ENCODE results near the gene SMARCB1.
"Not testable (repeated sequence)": the region's sequence is repeated elsewhere in the genome, so short reads cannot be mapped to it uniquely, and the experiment has no call there.

The SMARCB1 gene

DNA sequence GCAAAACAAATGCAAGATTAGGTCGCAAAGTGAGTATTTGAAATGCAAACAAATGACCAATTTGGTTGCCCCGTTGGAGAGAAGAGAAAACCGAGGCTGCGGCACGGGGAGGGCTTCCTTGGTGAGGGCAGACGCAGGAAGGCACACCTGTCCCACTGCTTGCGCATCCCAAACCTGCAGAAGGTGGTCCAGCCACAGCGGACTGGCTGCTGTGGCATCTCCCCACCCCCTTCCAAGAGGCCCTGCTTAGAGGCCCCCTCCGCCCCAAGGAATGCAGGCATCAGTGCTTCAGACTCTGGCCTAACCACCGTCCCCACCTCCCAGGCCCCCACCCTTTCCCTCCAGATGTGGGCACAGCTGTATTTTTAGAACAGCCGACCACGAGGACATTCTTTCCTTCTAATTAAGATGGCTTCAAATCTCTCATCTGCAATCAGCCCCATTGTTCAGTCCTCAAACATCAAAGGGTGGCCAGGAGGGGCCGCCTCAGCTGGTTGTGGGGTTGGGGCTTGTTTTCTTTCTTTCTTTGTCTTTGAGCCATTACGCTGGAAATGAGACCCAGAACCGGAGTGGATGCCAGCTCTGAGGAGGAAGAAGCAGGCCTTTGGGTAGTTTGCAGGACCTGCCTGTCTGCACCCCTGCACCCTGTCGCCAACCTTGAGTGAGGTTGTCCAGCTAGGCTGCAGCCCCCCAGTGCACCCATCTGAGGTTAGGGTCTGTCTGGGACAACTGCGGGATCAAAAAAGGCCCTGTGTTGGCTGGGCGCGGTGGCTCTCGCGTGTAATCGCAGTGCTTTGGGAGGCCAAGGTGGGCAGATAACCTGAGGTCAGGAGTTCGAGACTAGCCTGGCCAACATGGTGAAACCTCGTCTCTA, 61.5 kb downstream of the SMARCB1 start:
- no peak for DNase-seq

DNA sequence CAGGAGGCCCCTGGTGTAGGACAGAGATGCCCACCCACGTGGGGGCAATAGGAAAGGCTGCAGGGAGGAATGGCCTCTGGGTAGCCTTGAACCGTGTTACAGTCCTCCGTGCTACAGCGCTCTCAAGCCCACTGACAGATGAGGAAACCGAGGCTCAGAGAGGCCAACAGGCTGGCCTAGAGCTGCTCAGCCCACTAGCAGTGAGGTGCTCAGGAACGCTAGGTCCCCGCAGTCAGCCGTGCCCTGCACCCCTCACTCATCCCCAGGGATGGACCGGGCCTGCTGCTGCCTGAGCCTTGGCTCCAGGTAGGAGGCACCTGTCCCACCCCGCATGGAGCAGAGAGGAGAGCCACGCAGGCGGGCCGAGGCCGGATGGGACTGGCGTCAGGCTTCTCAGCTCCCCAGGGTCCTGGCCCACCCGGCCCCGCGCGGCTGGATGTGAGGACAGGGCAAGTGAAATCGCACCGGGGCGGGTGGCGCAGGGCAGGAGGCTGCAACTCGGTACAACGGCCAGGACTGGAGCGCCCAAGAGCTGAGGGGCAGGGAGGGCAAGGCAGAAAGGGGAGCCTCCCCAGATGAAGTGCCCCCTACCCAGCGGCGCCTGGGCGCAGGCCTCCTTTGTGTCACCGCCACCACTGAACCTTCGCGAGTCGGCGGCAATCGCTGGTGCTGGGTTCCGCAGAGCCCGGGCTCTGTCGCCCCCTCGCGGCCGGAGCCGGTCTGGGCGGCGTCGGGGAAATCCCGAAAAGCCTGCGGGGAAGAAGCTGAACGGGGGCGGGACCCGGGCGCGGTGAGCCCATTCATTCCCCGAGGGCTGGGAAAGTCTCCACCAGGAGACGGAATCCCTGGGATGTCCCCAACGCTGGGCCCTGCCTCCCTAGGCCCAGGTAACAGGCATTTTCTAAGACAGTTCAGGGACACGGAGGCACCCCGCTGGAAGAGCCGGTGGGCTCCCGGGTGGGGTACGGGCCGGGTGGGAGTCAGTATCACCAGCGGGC, 62.5 kb downstream of the SMARCB1 start:
- DNase-seq: peak; percentile 77

DNA sequence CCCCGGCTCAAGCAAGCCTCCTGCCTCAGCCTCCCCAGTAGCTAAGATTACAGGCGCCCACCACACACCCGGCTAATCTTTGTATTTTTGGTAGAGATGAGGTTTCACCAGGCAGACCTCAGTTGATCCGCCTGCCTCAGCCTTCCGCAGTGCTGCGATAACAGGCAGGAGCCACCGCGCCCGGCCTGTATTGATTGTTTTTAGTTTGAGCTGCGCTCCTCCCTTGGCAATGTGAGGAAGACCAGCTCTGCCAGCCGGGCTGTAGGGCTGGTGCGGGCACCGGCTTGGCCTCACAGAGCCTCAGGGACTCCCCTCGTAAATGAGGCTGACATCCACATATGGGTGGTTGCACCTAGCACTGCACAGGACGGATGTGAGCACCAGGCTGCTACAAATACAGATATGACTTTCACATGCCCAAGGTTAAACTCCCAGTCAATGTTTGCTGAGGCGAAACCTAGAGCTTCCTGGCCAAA, 63.4 kb downstream of the SMARCB1 start:
- no peak for DNase-seq

DNA sequence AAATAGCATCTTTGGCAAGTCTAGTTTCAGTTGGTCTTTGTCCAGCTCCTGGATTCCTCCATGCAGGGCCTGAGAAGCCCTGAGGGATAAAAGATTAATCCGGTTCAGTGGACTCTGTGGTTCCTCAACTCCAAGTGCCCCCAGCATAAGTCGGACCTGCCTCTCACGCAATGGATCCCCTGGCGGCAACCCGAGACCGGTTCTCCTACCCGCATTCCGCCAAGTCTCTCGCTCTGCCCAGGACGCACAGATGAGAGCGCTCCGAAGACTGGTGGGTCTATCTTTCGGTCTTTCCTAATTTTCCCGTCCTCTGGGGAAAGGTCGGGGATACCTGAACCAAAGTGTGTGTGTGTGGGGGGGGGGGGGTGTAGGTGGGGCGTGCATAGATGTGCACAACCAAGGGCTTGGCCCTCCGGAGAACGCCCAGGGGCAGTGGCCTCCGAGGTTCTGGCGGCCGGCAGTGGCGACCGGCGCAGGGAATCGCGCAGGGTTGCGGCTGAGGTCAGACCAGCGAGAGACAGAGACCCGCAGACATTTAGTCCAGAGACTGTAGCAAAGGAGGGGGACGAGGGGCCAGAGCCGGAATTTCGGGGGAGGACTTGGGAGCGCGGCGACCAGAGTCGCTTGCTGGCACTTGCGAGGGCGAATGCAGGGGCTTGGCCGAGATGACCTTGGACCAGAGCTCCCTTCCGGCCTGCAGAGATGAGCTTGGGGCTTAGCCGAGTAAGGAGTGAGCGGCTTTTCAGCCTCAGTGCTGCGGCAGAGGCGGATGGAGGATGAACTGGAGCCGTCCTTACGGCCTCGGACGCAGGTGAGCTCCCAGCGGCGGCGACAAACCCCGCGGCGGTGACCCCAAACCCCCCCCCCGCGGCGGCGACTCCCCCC, 70.2 kb downstream of the SMARCB1 start:
- DNase-seq: no peak

DNA sequence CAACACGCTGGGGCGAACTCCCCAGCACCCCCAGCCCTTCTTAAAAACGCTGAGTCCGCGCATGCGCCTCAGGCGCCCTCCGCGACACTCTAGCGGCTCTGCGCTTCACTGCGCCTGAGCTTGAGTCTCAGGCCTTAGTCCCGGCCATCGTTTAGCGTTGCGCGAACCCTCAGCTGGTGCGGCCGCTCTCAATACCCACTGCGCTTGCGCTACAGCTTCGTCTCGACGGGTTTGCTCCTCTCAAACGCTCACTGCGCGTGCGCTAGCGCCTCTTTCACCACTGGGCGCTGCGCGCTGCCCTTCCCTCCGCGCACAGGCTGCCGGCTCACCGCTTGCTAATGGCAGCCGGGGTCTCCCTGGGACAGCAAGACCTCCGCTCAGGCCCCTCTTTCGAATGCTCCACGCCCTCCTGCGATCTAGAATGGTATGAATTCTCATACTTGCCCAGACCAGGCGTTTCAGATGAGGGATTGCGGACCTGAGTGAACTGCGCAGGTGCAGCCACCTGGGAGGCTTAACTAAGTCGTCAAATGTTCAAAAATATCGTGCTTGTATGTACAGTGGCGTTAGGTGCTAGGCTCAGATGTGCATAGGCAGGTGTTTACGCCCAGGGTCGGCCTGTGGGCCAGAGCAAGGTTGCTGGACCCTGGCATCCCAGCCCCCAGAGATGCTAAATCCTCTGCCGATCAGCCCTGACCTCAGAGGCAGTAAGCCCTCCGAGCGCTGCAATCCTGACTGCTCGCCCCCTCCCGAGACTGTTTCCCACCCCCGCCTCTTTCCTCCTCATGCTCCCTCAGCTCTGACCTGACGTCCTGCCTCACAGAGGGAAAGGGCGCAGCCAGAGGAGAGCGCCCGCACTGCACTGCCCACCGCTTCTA, 71.1 kb downstream of the SMARCB1 start, which contains the start of gene SLC2A11:
Gene SLC2A11, plus strand, starts transcription at position 270 of the 878 bp plus-strand sequence. Its CDS starts 125 bp downstream, at position 395.
- peak; percentile 98 for DNase-seq

DNA sequence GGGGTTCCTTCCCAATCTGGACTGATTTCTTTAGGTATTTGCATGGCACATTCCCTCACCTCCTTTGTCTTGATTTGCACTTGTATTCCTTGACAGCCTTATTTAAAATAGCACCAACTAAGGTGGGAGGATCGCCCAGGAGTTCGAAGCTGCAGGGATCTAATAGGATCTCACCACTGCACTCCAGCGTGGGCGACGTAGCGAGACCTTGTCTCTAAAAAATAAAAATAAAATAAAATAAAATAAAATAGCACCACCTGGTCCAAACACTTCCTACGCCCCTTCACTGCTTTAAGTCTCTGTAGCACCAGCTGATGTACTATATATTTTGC, 71.7 kb downstream of the SMARCB1 start:
- DNase-seq: no peak

DNA sequence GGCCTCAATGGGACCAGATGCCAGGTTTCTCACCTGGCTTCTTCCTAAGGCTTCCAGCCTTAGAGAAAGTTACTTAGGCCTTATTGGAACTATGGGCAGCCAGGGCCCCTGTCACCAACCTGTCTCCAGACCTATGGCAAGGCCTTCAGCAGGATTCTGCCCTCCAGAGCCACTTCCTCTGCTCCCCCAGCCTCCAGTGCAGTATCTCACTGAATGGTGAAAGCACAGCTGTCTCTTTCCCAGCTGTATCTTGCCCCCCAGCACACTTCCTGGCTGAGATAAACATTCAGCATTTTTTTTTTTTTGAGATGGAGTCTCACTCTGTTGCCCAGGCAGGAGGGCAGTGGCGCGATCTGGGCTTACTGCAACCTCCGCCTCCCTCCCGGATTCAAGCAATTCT, 72.4 kb downstream of the SMARCB1 start:
- DNase-seq: no peak

DNA sequence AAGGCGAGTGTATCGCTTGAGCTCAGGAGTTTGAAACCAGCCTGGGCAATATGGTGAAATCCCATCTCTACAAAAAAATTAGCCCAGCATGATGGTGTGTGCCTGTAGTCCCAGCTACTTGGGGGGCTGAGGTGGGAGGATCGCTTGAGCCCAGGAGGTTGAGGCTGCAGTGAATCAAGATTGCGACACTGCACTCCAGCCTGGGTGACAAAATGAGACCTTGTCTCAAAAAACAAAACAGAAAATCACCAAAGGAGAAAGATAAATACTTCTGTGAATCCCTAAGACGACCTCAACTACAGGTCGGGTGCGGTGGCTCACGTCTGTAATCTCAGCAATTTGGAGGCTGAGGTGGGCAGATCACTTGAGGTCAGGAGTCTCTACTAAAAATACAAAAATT, 73.4 kb downstream of the SMARCB1 start:
- DNase-seq: not testable (repeated sequence)

GRCh38 chr22:23862103-23862502, 75.3 kb downstream of the SMARCB1 start:
- peak; percentile 38 for DNase-seq

DNA sequence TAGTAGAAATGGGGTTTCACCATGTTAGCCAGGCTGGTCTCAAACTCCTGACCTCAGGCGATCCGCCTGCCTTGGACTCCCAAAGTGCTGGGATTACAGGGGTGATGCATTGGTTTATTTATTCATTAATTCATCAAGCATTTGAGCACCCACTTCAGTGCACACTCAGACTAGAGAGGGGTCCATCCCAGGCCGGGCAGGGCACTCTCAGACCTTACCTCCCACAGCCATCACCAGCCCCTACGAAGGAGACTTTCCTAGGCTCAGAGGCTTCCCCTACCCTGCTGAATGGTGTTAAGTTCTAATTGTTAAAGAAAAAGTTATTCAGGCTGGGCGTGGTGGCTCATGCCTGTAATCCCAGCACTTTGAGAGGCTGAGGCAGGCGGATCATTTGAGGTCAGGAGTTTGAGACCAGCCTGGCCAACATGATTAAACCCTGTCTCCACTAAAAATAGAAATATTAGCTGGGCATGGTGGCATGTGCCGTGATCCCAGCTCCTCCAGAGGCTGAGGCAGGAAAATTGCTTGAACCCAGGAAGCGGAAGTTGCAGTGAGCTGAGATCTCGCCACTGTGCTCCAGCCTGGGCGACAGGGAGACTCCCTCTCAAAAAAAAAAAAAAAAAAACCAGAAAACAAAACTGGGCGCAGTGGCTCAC, 77.9 kb downstream of the SMARCB1 start:
- not testable (repeated sequence) for DNase-seq

DNA sequence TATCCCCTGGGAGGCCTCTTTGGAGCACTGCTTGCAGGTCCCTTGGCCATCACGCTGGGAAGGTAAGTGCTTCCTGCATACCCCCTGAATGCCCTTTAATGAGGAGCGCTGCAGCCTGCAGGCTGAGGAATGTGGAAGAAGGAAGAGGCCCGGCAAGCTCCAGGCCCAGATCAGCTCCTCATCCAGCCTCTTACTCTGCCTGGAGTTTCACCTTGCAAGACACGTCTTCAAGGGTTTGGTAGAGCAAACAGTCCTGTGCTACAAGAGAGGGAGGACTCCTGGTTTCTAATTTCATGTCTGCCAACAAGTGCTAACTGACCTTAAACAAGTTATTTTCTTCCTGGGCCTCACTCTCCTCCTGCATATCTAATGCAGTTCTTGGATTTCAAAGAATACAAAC, 81.8 kb downstream of the SMARCB1 start:
- DNase-seq: no peak

GRCh38 chr22:23874871-23875270, 88.1 kb downstream of the SMARCB1 start:
- no peak for DNase-seq

DNA sequence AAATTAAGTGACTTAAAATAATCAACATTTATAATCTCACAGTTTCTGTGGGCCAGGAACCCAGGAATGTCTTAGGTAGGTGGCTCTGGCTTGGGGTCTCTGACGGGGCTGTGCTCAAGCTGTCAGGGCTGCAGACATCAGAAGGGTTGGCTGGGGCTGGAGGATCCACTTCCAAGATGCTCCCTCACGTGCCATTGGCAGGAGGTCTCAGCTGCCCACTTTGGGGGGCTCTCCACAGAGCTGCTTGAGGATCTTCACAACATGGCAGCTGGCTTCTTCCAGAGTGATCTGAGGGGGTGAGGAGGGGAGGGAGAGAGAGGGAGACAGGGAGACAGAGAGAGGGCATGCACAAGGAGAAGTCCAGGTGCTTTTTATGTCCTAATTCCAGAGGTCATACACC, 89.0 kb downstream of the SMARCB1 start:
- DNase-seq: no peak

DNA sequence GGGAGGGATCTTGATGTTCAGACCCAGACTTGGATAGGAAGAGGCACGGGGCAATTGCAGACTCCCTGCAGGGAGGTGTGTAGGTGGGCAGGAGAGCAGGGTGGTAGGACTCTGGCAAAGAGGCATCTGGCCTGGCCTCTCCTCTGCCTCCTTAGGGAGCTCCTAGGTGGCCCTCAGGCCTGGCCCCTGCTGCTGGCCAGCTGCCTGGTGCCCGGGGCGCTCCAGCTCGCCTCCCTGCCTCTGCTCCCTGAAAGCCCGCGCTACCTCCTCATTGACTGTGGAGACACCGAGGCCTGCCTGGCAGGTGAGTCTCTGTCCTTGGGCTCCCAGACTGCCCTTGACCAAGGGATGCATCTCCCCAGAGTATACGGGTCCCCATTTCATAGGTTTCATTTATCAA, 90.8 kb downstream of the SMARCB1 start:
- no peak for DNase-seq

- DNase-seq: no peak
Observed at GRCh38 chr22:23878219-23878618, 91.5 kb downstream of the SMARCB1 start.

- no peak for DNase-seq
Observed at GRCh38 chr22:23882370-23882769, 95.6 kb downstream of the SMARCB1 start.

DNA sequence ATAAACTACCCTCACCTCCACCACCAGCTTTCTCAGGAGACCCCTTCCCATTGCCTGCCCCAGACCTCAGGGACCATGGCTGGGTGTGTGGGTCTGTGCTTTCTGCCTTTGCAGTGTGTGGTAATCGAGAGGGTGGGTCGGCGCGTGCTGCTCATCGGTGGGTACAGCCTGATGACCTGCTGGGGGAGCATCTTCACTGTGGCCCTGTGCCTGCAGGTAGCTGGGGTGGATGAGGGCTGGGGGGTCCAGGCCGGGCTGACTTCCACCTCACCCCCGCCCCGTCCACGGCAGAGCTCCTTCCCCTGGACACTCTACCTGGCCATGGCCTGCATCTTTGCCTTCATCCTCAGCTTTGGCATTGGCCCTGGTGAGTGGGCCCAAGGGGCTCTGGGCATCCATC, 96.9 kb downstream of the SMARCB1 start:
- DNase-seq: no peak

- DNase-seq: no peak
Observed at GRCh38 chr22:23884140-23884539, 97.4 kb downstream of the SMARCB1 start.

Data from CD4-positive, alpha-beta T cell treated with Interferon gamma for 1 hour (primary cell).